NCI-H1694 treated with DMSO at 0.1 percent for 48 hours (cell line): ENCODE results near the gene RCAN1.

Experiments
- DNase-seq: peaks from one replicate; lab custom pipeline; 2025; lab: John Stamatoyannopoulos, UW

RCAN1 gene

GRCh38 chr21:34598931-34599400, 15.9 kb downstream of the RCAN1 start:
- no peak for DNase-seq

- DNase-seq: no peak
These were observed 17.5 kb downstream of the RCAN1 start for GRCh38 chr21:34597406-34597805.

- DNase-seq: no peak
These were observed 18.2 kb downstream of the RCAN1 start for GRCh38 chr21:34596561-34597271.

GRCh38 chr21:34595457-34595856, 19.5 kb downstream of the RCAN1 start:
- DNase-seq: no peak

GRCh38 chr21:34594566-34595234, 20.2 kb downstream of the RCAN1 start:
- DNase-seq: no peak

GRCh38 chr21:34593954-34594531, 20.9 kb downstream of the RCAN1 start:
- no peak for DNase-seq

GRCh38 chr21:34593423-34593822, 21.5 kb downstream of the RCAN1 start:
- no peak for DNase-seq

GRCh38 chr21:34592120-34592955, 22.6 kb downstream of the RCAN1 start:
- no peak for DNase-seq

- no peak for DNase-seq
These were observed 24.4 kb downstream of the RCAN1 start for GRCh38 chr21:34590520-34590919.

- no peak for DNase-seq
These were observed 25.2 kb downstream of the RCAN1 start for GRCh38 chr21:34589511-34590282.

- no peak for DNase-seq
These were observed 30.9 kb downstream of the RCAN1 start for GRCh38 chr21:34583926-34584563.

GRCh38 chr21:34582506-34583150, 32.3 kb downstream of the RCAN1 start:
- DNase-seq: no peak

GRCh38 chr21:34580181-34580700, 34.7 kb downstream of the RCAN1 start:
- no peak for DNase-seq

GRCh38 chr21:34579411-34579810, 35.5 kb downstream of the RCAN1 start:
- DNase-seq: no peak

GRCh38 chr21:34576041-34576511, 38.8 kb downstream of the RCAN1 start:
- DNase-seq: no peak

- DNase-seq: no peak
These were observed 40.0 kb downstream of the RCAN1 start for GRCh38 chr21:34574601-34575529.

- no peak for DNase-seq
These were observed 42.9 kb downstream of the RCAN1 start for GRCh38 chr21:34571994-34572393.

GRCh38 chr21:34570313-34570712, 44.6 kb downstream of the RCAN1 start:
- no peak for DNase-seq

GRCh38 chr21:34569381-34569979, 45.4 kb downstream of the RCAN1 start:
- DNase-seq: no peak
